ENCODE results near the gene SEMA4B.

The SEMA4B gene

DNA sequence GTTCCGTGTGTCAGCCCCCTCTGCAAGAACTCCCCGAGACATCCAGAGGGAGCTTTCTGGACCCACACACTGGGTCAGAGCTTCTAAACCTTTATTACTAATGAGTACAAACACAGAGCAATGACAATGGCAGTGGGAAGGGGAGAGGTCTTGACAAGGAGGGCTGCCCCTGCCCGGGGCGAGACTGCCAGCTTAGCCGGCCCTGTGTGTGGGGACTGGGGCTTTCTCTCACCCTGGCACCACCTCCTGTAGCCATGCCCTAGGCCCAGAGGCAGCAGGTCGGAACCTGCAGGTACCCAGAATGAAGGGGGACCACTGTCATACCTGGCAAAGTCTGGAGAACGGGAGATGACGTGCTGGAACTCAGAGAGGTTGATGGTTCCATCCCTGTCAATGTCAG is 29.5 kb downstream of the SEMA4B start:
- Histone ChIP-seq H3K36me3 (ENCODE audit: insufficient read depth, low read length) (peaks cover 43% of the 10 kb centered on the region), H3K9me3 (ENCODE audit: low read length) (no peaks in the 10 kb centered on the region), H3K4me3 (ENCODE audit: low read length) (no peak overlapping the region)

DNA sequence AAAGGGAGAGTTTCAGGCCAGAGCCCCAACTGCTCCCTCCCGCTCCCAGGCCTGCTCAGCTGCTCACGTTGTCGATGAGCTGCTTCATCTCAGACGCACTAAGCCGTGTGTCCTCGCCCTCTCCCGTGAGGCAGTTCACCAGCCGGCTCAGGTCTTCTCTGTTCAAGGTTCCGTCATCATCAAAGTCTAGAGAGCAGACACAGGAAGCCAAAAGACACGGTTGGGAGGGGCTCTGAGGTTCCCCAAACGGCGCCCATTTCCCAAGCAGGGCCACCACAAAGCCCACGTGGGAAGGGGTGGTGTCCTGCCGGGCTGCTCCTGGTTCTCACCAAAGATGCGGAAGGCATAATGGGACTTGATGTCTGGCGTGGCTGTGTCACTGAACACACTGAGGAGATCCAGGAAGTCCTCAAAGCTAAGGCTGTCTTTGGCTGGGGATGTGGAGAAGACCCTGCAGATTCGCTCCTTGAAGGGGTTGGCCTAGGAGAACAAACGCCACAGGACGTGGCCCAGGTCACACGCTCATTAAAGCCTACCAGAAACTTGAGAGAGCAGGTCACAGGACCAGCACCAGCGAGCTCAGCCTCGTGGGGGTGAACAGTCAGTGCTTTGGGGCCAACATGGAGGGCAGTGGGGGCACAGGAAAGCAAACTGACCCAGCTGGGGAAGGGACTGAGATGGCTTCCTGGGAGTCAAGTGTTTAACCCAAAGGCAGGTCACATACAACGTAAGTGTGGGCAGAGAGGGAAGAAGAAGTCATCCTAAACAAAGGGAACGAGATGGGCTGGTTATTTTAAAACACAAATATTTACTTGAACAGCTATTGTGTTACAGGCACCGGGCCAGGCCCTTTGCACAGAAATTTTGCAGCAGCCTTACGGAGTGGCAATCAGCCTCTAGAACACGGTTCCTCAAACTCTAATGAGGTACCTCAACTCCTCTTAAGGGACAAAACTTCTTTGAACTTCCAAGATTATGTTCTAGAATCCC is 30.2 kb downstream of the SEMA4B start:
- no peak overlapping the region for H3K4me3 ChIP-seq (ENCODE audit: low read length)
- H3K27me3 ChIP-seq (ENCODE audit: insufficient read depth, low read length) = no peaks in the 10 kb centered on the region
- H3K9me3 ChIP-seq (ENCODE audit: low read length) = no peaks in the 10 kb centered on the region
- no peak overlapping the region for H2AFZ ChIP-seq (ENCODE audit: low read depth, low read length)
- H3K36me3 ChIP-seq (ENCODE audit: insufficient read depth, low read length) = peaks cover 38% of the 10 kb centered on the region
- H3K4me1 ChIP-seq (ENCODE audit: insufficient read depth, low read length) = peaks cover 8% of the 10 kb centered on the region

More for the DNA sequence above, 29.5 kb downstream of the SEMA4B start:
- H3K27me3 ChIP-seq (ENCODE audit: insufficient read depth, low read length) = no peaks in the 10 kb centered on the region
- no peak overlapping the region for H2AFZ ChIP-seq (ENCODE audit: low read depth, low read length)
- H3K4me1 ChIP-seq (ENCODE audit: insufficient read depth, low read length) = peaks cover 8% of the 10 kb centered on the region

DNA sequence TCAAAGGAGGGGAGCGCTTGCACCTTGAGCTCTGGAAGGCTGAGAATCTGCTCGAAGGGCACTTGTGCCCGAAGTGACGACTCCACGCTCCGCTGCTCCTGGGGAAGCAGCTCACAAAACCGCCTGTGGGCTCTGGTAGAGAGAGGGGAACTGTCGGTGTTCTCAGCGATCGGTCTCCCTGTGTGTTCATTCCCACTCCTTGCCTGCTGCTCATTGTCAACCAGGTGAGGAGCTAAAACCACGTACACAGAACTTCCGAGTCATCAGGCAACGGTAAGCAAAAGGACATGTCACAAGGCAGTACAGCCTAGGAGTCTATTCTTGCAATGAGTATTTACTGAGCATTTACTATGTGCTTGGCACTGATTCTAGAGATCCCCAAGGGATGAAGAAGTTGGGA is 31.1 kb downstream of the SEMA4B start:
- peaks cover 8% of the 10 kb centered on the region for H3K4me1 ChIP-seq (ENCODE audit: insufficient read depth, low read length)
- no peak overlapping the region for H2AFZ ChIP-seq (ENCODE audit: low read depth, low read length)
- peaks cover 34% of the 10 kb centered on the region for H3K36me3 ChIP-seq (ENCODE audit: insufficient read depth, low read length)
- no peak overlapping the region for H3K4me3 ChIP-seq (ENCODE audit: low read length)
- H3K9me3 ChIP-seq (ENCODE audit: low read length) = no peaks in the 10 kb centered on the region
- H3K27me3 ChIP-seq (ENCODE audit: insufficient read depth, low read length) = no peaks in the 10 kb centered on the region

DNA sequence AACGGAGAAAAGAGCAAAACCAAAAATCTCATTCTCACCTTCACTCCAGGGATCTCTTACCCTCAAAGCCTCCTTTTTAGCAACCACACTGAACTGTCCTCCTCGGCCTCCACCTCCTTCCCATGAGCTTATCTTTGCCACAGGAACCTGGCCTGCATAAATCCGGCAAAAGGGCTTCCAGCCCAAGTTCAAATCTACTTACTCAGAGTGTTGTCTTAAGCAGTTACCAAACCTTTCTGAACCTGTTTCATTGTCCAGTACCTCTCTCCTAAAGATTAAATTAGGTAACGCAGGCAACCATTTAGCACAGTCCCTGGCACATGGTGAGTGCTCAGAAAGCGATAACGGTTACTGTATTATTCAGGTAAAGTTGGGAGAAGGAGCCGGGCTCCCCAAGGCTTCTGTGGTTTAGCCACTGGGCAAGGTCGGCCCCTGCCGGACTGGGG is 31.8 kb downstream of the SEMA4B start:
- H3K27me3 ChIP-seq (ENCODE audit: insufficient read depth, low read length) = no peaks in the 10 kb centered on the region

DNA sequence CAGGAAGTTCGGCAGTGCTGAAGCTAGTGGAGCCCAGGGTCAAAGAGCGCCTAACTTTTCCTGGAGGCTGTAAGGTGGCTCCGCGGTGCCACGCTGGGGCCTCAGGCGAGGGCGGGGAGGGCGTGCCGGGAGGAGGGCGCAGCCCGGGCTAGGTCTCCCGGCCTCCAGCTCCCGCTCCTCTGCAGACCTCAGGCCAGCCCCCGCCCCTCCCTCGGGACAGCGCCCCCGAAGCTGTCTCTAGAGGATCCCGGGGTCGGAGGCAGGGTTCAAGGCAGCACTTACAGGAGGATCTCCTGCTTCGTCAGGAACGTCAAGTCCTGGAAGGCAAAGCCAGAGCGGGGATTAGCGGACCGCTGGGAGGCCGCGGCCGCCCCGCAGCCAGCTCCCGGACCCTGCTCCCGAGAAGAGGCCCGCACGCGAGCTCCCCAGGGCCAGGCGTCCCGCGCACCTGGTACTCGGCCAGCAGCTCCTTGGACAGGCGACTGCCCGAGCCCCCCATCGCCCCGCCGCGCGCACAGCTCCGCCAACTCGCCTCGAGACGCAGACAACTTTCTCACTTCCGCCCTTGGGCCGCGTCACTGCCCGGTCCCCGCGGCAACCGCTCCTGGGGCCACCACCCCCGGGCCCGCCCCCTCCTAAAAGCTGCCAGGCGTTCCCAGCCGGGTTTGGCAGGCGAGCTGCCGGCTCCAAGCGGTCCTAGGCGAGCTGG is 32.4 kb downstream of the SEMA4B start, which contains the start of gene CIB1:
Gene CIB1 (minus strand): TSS at position 555 of the 709 bp plus-strand sequence. CDS start 56 bp downstream, at position 499.
- Histone ChIP-seq H3K27me3 (ENCODE audit: insufficient read depth, low read length) (no peaks in the 10 kb centered on the region), H2AFZ (ENCODE audit: low read depth, low read length) (peak within 1 kb of the TSS; percentile 90), H3K4me1 (ENCODE audit: insufficient read depth, low read length) (peaks cover 8% of the 10 kb centered on the region), H3K9me3 (ENCODE audit: low read length) (no peaks in the 10 kb centered on the region), H3K36me3 (ENCODE audit: insufficient read depth, low read length) (peaks cover 26% of the 10 kb centered on the region), H3K4me3 (ENCODE audit: low read length) (peak within 1 kb of the TSS; percentile 90)

More for the DNA sequence above, 31.8 kb downstream of the SEMA4B start:
- no peaks in the 10 kb centered on the region for H3K9me3 ChIP-seq (ENCODE audit: low read length)
- H3K4me3 ChIP-seq (ENCODE audit: low read length) = peak overlapping the region; percentile 90
- peaks cover 8% of the 10 kb centered on the region for H3K4me1 ChIP-seq (ENCODE audit: insufficient read depth, low read length)
- peaks cover 27% of the 10 kb centered on the region for H3K36me3 ChIP-seq (ENCODE audit: insufficient read depth, low read length)
- peak overlapping the region; percentile 90 for H2AFZ ChIP-seq (ENCODE audit: low read depth, low read length)

DNA sequence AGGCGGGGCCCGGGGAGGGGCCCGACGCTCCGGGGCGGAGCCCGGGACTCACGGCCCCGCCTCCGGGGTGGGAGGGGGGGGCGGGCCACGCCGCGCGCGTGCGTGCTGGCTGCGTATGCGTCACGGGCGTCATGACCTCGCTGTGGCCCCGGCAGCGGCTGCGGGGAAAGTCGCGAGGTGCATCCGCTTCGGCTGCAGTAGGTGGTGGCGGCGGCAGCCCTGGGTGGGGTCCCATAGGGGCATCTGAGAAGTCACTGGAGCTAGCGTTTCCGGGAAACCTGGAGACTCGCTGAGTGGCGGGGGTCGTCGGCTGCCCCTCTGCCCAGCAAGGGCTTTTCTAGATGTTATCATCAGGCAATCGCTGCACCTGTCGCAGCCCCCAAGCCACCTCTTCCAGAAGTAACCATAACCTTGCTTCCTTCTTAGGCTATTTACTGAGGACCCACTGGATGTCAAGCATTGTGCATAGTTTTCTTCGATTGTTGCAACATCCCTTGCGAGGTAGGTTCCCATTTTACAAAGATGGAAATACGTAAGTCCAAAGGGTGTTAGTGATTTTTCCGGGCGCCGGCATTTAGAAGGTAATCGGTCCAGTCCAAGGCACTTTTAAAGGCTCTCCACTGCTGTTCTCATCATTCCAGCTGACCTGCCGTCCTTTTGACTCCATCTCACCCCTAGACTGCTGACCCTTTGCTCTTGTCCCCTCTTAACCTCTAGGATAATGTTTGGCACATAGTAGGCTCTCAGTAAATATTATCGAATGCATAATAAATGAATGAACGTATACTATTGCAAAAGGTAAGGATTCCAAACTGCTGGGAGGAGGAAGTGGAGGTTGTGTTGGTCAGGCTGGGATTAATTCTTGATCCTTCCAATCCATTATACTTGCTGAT is 33.2 kb downstream of the SEMA4B start, which contains the start of gene GDPGP1:
Gene GDPGP1 (plus strand): TSS at position 114 of the 893 bp plus-strand sequence. CDS start 6,700 bp downstream, outside the sequence.
- peak within 1 kb of the TSS; percentile 90 for H2AFZ ChIP-seq (ENCODE audit: low read depth, low read length)
- peak within 1 kb of the TSS; percentile 90 for H3K4me3 ChIP-seq (ENCODE audit: low read length)
- H3K27me3 ChIP-seq (ENCODE audit: insufficient read depth, low read length) = no peaks in the 10 kb centered on the region
- peaks cover 8% of the 10 kb centered on the region for H3K4me1 ChIP-seq (ENCODE audit: insufficient read depth, low read length)
- no peaks in the 10 kb centered on the region for H3K9me3 ChIP-seq (ENCODE audit: low read length)
- H3K36me3 ChIP-seq (ENCODE audit: insufficient read depth, low read length) = peaks cover 19% of the 10 kb centered on the region

DNA sequence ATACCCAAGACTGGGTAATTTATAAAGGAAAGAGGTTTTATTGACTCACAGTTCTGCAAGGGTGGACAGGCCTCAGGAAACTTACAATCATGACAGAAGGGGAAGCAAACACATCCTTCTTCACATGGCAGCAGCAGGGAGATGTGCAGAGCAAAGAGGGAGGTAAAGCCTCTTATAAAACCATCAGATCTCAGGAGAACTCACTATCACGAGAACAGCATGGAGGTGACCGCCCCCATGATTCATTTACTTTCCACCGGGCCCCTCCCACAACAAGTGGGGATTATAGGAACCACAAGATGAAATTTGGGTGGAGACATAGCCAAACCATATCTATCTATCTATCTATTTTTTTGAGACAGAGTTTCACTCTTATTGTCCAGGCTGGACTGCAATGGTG is 38.2 kb downstream of the SEMA4B start:
- Histone ChIP-seq H2AFZ (ENCODE audit: low read depth, low read length) (no peak overlapping the region), H3K9me3 (ENCODE audit: low read length) (no peaks in the 10 kb centered on the region), H3K36me3 (ENCODE audit: insufficient read depth, low read length) (peaks cover 3% of the 10 kb centered on the region), H3K4me1 (ENCODE audit: insufficient read depth, low read length) (peaks cover 3% of the 10 kb centered on the region), H3K27me3 (ENCODE audit: insufficient read depth, low read length) (no peaks in the 10 kb centered on the region), H3K4me3 (ENCODE audit: low read length) (no peak overlapping the region)

DNA sequence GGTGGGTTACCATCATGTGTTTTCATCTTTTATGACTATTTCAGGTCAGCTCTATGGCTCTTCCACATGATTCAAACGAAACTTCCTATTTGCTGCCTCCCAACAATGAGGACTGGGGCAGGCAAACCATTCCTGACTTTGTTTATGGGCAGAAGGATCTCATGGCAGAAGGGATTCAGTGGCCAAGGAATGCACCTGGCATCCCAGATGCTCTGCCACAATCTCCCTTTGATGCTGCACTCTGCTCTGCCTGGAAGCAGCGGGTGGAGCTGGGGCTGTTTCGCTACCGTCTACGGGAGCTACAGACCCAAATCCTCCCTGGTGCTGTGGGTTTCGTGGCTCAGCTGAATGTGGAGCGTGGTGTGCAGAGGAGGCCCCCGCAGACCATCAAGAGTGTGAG is 39.7 kb downstream of the SEMA4B start:
- Histone ChIP-seq H3K36me3 (ENCODE audit: insufficient read depth, low read length) (peaks cover 3% of the 10 kb centered on the region), H2AFZ (ENCODE audit: low read depth, low read length) (no peak overlapping the region), H3K4me1 (ENCODE audit: insufficient read depth, low read length) (no peaks in the 10 kb centered on the region), H3K4me3 (ENCODE audit: low read length) (no peak overlapping the region), H3K9me3 (ENCODE audit: low read length) (no peaks in the 10 kb centered on the region), H3K27me3 (ENCODE audit: insufficient read depth, low read length) (no peaks in the 10 kb centered on the region)

DNA sequence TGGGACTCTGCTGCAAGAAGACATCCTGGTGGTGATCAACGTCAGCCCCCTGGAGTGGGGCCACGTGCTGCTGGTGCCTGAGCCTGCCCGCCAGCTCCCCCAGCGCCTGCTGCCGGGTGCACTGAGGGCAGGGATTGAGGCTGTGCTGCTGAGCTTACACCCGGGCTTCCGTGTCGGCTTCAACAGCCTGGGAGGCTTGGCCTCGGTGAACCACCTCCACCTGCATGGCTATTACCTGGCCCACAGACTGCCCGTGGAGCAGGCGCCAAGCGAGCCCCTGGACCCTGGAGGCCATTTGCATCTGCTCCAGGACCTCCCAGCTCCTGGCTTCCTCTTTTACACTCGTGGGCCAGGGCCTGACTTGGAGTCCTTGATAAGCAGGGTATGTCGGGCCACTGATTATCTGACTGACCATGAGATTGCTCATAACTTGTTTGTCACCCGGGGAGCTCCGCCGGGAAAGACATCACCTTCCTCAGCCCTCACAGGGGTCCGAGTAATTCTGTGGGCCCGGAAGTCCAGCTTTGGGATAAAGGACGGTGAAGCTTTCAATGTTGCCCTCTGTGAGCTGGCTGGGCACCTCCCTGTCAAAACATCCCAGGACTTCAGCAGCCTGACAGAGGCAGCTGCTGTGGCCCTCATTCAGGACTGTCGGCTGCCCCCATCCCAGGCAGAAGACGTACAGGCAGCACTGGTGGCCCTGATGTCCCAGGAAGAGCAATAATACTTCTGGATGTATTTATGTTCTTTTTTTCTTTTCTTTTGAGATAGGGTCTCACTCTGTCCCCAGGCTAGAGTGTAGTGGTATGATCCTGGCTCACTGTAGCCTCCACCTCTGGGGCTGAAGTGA is 40.4 kb downstream of the SEMA4B start:
- H3K4me1 ChIP-seq (ENCODE audit: insufficient read depth, low read length) = no peaks in the 10 kb centered on the region
- H3K4me3 ChIP-seq (ENCODE audit: low read length) = no peak overlapping the region
- no peaks in the 10 kb centered on the region for H3K9me3 ChIP-seq (ENCODE audit: low read length)
- H2AFZ ChIP-seq (ENCODE audit: low read depth, low read length) = no peak overlapping the region
- peaks cover 3% of the 10 kb centered on the region for H3K36me3 ChIP-seq (ENCODE audit: insufficient read depth, low read length)
- H3K27me3 ChIP-seq (ENCODE audit: insufficient read depth, low read length) = no peaks in the 10 kb centered on the region

DNA sequence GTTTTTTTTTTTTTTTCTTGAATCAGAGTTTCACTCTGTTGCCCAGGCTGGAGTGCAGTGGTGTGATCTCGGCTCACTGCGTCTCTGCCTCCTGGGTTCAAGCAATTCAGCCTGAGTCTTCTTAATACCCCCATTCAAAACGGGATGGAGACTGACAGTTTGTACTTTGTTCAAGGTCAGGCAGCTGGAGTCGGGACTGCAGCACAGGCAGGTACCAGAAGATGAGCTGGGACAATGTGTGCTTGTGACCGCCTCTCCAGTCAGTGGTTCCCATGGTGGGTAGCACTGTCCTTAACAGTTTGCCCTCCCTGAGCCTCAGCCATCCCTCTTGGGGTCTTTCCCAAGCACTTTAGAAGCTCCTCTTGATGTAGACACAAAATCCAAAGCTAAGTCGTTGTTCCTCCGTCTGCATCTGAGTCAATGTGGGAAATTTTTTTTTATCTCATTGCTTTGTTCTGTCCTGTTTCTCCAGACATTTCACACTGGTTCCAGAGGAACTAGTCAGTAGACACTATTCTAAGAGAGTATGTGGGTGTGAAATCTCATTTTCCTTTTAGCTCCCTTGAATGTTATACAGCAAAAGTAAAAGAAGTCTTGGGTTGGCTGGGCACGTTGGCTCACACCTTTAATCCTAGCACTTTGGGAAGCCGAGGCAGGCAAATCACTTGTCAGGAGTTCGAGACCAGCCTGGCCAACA is 43.0 kb downstream of the SEMA4B start:
- H3K4me3 ChIP-seq (ENCODE audit: low read length) = no peak overlapping the region
- no peaks in the 10 kb centered on the region for H3K9me3 ChIP-seq (ENCODE audit: low read length)
- no peaks in the 10 kb centered on the region for H3K4me1 ChIP-seq (ENCODE audit: insufficient read depth, low read length)
- no peaks in the 10 kb centered on the region for H3K27me3 ChIP-seq (ENCODE audit: insufficient read depth, low read length)
- H3K36me3 ChIP-seq (ENCODE audit: insufficient read depth, low read length) = no peaks in the 10 kb centered on the region
- H2AFZ ChIP-seq (ENCODE audit: low read depth, low read length) = no peak overlapping the region

DNA sequence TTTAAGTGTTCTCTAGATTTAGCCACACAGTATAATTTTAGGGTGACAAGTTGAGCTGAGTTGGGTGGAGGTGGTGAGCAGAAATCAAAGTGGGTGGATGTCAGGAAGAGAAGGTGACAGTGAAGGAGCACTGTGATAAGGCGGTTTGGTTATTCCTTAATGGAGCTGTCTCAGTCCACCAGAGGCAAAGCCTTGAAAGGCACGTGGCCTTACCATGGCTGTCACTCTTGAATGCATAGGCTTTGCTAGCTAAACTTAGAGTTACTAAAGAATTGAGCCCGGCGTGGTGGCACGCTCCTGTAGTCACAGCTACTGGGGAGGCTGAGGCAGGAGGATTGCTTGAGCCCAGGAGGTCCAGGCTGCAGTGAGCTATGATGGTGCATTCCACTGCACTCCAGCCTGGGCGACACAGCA is 47.7 kb downstream of the SEMA4B start:
- H3K36me3 ChIP-seq (ENCODE audit: insufficient read depth, low read length) = no peaks in the 10 kb centered on the region
- peak overlapping the region; percentile 89 for H2AFZ ChIP-seq (ENCODE audit: low read depth, low read length)
- no peaks in the 10 kb centered on the region for H3K27me3 ChIP-seq (ENCODE audit: insufficient read depth, low read length)
- H3K4me3 ChIP-seq (ENCODE audit: low read length) = peak overlapping the region; percentile 81
- no peaks in the 10 kb centered on the region for H3K9me3 ChIP-seq (ENCODE audit: low read length)
- peaks cover 2% of the 10 kb centered on the region for H3K4me1 ChIP-seq (ENCODE audit: insufficient read depth, low read length)
